BLaER1 (cell line): ENCODE results near the gene DDX47.
"Not testable (repeated sequence)": the region's sequence is repeated elsewhere in the genome, so short reads cannot be mapped to it uniquely, and the experiment has no call there.

ENCODE experiments used
- H3K27ac ChIP-seq: shearing (Covaris generic); formaldehyde crosslinking; 2 replicates; pipeline ENCODE4 v1.8.1; 2022
- H3K27me3 ChIP-seq: shearing (Covaris generic); formaldehyde crosslinking; 2 replicates; pipeline ENCODE4 v1.8.1; 2022
- H3K36me3 ChIP-seq: shearing (Covaris generic); formaldehyde crosslinking; 2 replicates; pipeline ENCODE4 v1.8.1; 2022
- H3K4me1 ChIP-seq: shearing (Covaris generic); formaldehyde crosslinking; 2 replicates; pipeline ENCODE4 v1.8.1; 2022
- H3K4me2 ChIP-seq: shearing (Covaris generic); formaldehyde crosslinking; 2 replicates; pipeline ENCODE4 v1.8.1; 2022
- H3K4me3 ChIP-seq: shearing (Covaris generic); formaldehyde crosslinking; 2 replicates; pipeline ENCODE4 v1.8.1; 2022
- H3K9ac ChIP-seq: shearing (Covaris generic); formaldehyde crosslinking; 2 replicates; pipeline ENCODE4 v1.8.1; 2022
- H3K9me3 ChIP-seq: shearing (Covaris generic); formaldehyde crosslinking; 2 replicates; pipeline ENCODE4 v1.8.1; 2022
- H4K20me1 ChIP-seq: shearing (Covaris generic); formaldehyde crosslinking; 2 replicates; pipeline ENCODE4 v1.8.1; 2022
- Cebpa-rat ChIP-seq: shearing (Covaris generic); IDR thresholded peaks from 2 replicates; pipeline ENCODE4 v1.8.1; 2022

DDX47 gene

GRCh38 chr12:12837813-12838153 is 24.6 kb downstream of the DDX47 start:
- H4K20me1 ChIP-seq = no peaks in the 10 kb centered on the region
- H3K9ac ChIP-seq = no peak overlapping the region
- peaks cover 26% of the 10 kb centered on the region for H3K4me1 ChIP-seq
- H3K27ac ChIP-seq = no peak overlapping the region
- peaks cover 29% of the 10 kb centered on the region for H3K36me3 ChIP-seq
- no peaks in the 10 kb centered on the region for H3K9me3 ChIP-seq
- H3K27me3 ChIP-seq = no peaks in the 10 kb centered on the region
- H3K4me3 ChIP-seq = no peak overlapping the region
- H3K4me2 ChIP-seq = no peak overlapping the region
- no peak for TF ChIP-seq Cebpa-rat

- Histone ChIP-seq H3K4me1 (peaks cover 14% of the 10 kb centered on the region), H3K9ac (no peak overlapping the region), H3K27me3 (no peaks in the 10 kb centered on the region), H3K27ac (no peak overlapping the region), H3K36me3 (peaks cover 20% of the 10 kb centered on the region), H3K9me3 (no peaks in the 10 kb centered on the region), H3K4me3 (no peak overlapping the region), H3K4me2 (no peak overlapping the region), H4K20me1 (no peaks in the 10 kb centered on the region)
- no peak for TF ChIP-seq Cebpa-rat
These were observed 25.9 kb downstream of the DDX47 start for GRCh38 chr12:12839003-12839395.

- H3K9ac ChIP-seq, H3K27ac ChIP-seq, H3K4me3 ChIP-seq, H3K9me3 ChIP-seq, H3K27me3 ChIP-seq, H3K4me2 ChIP-seq, H4K20me1 ChIP-seq: not testable (repeated sequence)
- peaks cover 20% of the 10 kb centered on the region for H3K36me3 ChIP-seq
- peaks cover 10% of the 10 kb centered on the region for H3K4me1 ChIP-seq
These were observed 26.3 kb downstream of the DDX47 start for GRCh38 chr12:12839439-12839838.

- no peaks in the 10 kb centered on the region for H3K27me3 ChIP-seq
- no peak overlapping the region for H3K9ac ChIP-seq
- peaks cover 4% of the 10 kb centered on the region; the same call in 1 of the 2 replicates for H3K4me1 ChIP-seq
- H4K20me1 ChIP-seq = no peaks in the 10 kb centered on the region
- no peak overlapping the region for H3K27ac ChIP-seq
- H3K4me3 ChIP-seq = no peak overlapping the region
- TF ChIP-seq Cebpa-rat = no peak
- peaks cover 20% of the 10 kb centered on the region for H3K36me3 ChIP-seq
- no peaks in the 10 kb centered on the region for H3K9me3 ChIP-seq
- no peak overlapping the region for H3K4me2 ChIP-seq
These were observed 26.9 kb downstream of the DDX47 start for GRCh38 chr12:12839873-12840579.

GRCh38 chr12:12840580-12840899 is 27.4 kb downstream of the DDX47 start:
- no peaks in the 10 kb centered on the region for H3K9me3 ChIP-seq
- H3K27ac ChIP-seq = no peak overlapping the region
- H3K9ac ChIP-seq = no peak overlapping the region
- H3K4me1 ChIP-seq = no peaks in the 10 kb centered on the region
- no peaks in the 10 kb centered on the region for H3K27me3 ChIP-seq
- peaks cover 20% of the 10 kb centered on the region for H3K36me3 ChIP-seq
- TF ChIP-seq Cebpa-rat = no peak
- no peak overlapping the region for H3K4me2 ChIP-seq
- H3K4me3 ChIP-seq = no peak overlapping the region
- H4K20me1 ChIP-seq = no peaks in the 10 kb centered on the region

- not testable (repeated sequence) for H3K9me3 ChIP-seq, H3K4me1 ChIP-seq, H3K27ac ChIP-seq
These were observed 28.3 kb downstream of the DDX47 start for GRCh38 chr12:12841428-12841827.

GRCh38 chr12:12845794-12846243 is 32.7 kb downstream of the DDX47 start:
- Histone ChIP-seq H3K36me3 (peaks cover 17% of the 10 kb centered on the region; the same call in 1 of the 2 replicates), H4K20me1 (no peaks in the 10 kb centered on the region), H3K4me3 (no peak overlapping the region), H3K27ac (no peak overlapping the region), H3K27me3 (no peaks in the 10 kb centered on the region), H3K9ac (no peak overlapping the region), H3K9me3 (peaks cover 4% of the 10 kb centered on the region), H3K4me2 (no peak overlapping the region), H3K4me1 (no peaks in the 10 kb centered on the region)
- no peak for TF ChIP-seq Cebpa-rat

More at GRCh38 chr12:12841428-12841827, 28.3 kb downstream of the DDX47 start:
- not testable (repeated sequence) for H4K20me1 ChIP-seq, H3K27me3 ChIP-seq, H3K4me2 ChIP-seq, H3K9ac ChIP-seq, H3K4me3 ChIP-seq
- peaks cover 23% of the 10 kb centered on the region for H3K36me3 ChIP-seq

GRCh38 chr12:12846780-12847179 is 33.6 kb downstream of the DDX47 start:
- not testable (repeated sequence) for H3K4me1 ChIP-seq, H4K20me1 ChIP-seq, H3K9ac ChIP-seq, H3K4me3 ChIP-seq, H3K27me3 ChIP-seq, H3K27ac ChIP-seq, H3K4me2 ChIP-seq
- Histone ChIP-seq H3K36me3 (peaks cover 26% of the 10 kb centered on the region), H3K9me3 (peaks cover 14% of the 10 kb centered on the region)

GRCh38 chr12:12853435-12853834 is 40.3 kb downstream of the DDX47 start:
- Histone ChIP-seq H3K4me1 (no peaks in the 10 kb centered on the region), H3K36me3 (peaks cover 13% of the 10 kb centered on the region), H3K27ac (no peak overlapping the region), H3K9me3 (peaks cover 14% of the 10 kb centered on the region), H4K20me1 (no peaks in the 10 kb centered on the region), H3K4me3 (no peak overlapping the region), H3K27me3 (no peaks in the 10 kb centered on the region), H3K4me2 (no peak overlapping the region), H3K9ac (no peak overlapping the region)
- no peak for TF ChIP-seq Cebpa-rat

GRCh38 chr12:12859690-12860089 is 46.5 kb downstream of the DDX47 start:
- Histone ChIP-seq H3K4me1 (no peaks in the 10 kb centered on the region), H4K20me1 (no peaks in the 10 kb centered on the region)

GRCh38 chr12:12864243-12864642 is 51.1 kb downstream of the DDX47 start:
- no peak for TF ChIP-seq Cebpa-rat
- H4K20me1 ChIP-seq = no peaks in the 10 kb centered on the region
- H3K4me2 ChIP-seq = no peak overlapping the region
- H3K27ac ChIP-seq = no peak overlapping the region
- H3K4me3 ChIP-seq = no peak overlapping the region
- H3K27me3 ChIP-seq = no peaks in the 10 kb centered on the region
- no peaks in the 10 kb centered on the region for H3K4me1 ChIP-seq
- H3K36me3 ChIP-seq = peaks cover 32% of the 10 kb centered on the region
- H3K9ac ChIP-seq = no peak overlapping the region
- H3K9me3 ChIP-seq = peaks cover 4% of the 10 kb centered on the region; the same call in 1 of the 2 replicates

More at GRCh38 chr12:12859690-12860089, 46.5 kb downstream of the DDX47 start:
- Histone ChIP-seq H3K9ac (no peak overlapping the region), H3K27me3 (no peaks in the 10 kb centered on the region), H3K27ac (no peak overlapping the region), H3K4me2 (no peak overlapping the region), H3K9me3 (peaks cover 4% of the 10 kb centered on the region; the same call in 1 of the 2 replicates), H3K36me3 (peaks cover 32% of the 10 kb centered on the region), H3K4me3 (no peak overlapping the region)
- TF ChIP-seq Cebpa-rat = no peak
